Muscle layer of duodenum (tissue), 2 donors: ENCODE results near the gene FMO2.
A peak's percentile ranks its signal among the peaks of the same experiment; 100 is the strongest.

Experiments
- H3K27ac ChIP-seq: one replicate; pipeline ENCODE4 v1.7.0; 2013; ENCODE audit warnings: mild to moderate bottlenecking, low read length
- H3K27me3 ChIP-seq: one replicate; pipeline ENCODE4 v1.7.0; 2013; ENCODE audit warnings: low read depth, mild to moderate bottlenecking, control low read depth, low read length
- H3K36me3 ChIP-seq, 2 donors: one replicate each; pipeline ENCODE4 v1.7.0; 2013; ENCODE audit warnings: low read length in 2 of 2, control low read depth in 1 of 2, mild to moderate bottlenecking in 1 of 2; ENCODE audit not compliant: insufficient read depth in 2 of 2, control insufficient read depth in 1 of 2
- H3K4me1 ChIP-seq, 2 donors: one replicate each; pipeline ENCODE4 v1.7.0; 2013; ENCODE audit warnings: low read length in 2 of 2, mild to moderate bottlenecking in 2 of 2, control low read depth in 1 of 2, moderate library complexity in 1 of 2; ENCODE audit not compliant: insufficient read depth in 2 of 2, control insufficient read depth in 1 of 2
- H3K4me3 ChIP-seq, 2 donors: one replicate each; pipeline ENCODE4 v1.7.0; 2013; ENCODE audit warnings: low read length in 2 of 2, low read depth in 1 of 2, mild to moderate bottlenecking in 1 of 2
- H3K9me3 ChIP-seq, 2 donors: one replicate each; pipeline ENCODE4 v1.7.0; 2013; ENCODE audit warnings: low read length in 2 of 2, control low read depth in 1 of 2, mild to moderate bottlenecking in 1 of 2; ENCODE audit not compliant: control insufficient read depth in 1 of 2
- donor health status: healthy.

FMO2 gene

GRCh38 chr1:171207377-171207776 is 22.3 kb downstream of the FMO2 start:
- Histone ChIP-seq H3K4me1 (no peaks in the 10 kb centered on the region), H3K4me3 (no peak overlapping the region), H3K9me3 (no peaks in the 10 kb centered on the region), H3K36me3 (no peaks in the 10 kb centered on the region), H3K27me3 (no peaks in the 10 kb centered on the region), H3K27ac (no peak overlapping the region)

- Histone ChIP-seq H3K9me3 (no peaks in the 10 kb centered on the region), H3K4me1 (no peaks in the 10 kb centered on the region), H3K36me3 (no peaks in the 10 kb centered on the region), H3K27ac (no peak overlapping the region), H3K4me3 (no peak overlapping the region), H3K27me3 (no peaks in the 10 kb centered on the region)
Measured at GRCh38 chr1:171210355-171210754, 25.3 kb downstream of the FMO2 start.

- Histone ChIP-seq H3K36me3 (no peaks in the 10 kb centered on the region), H3K27ac (no peak overlapping the region), H3K27me3 (no peaks in the 10 kb centered on the region), H3K9me3 (no peaks in the 10 kb centered on the region), H3K4me3 (no peak overlapping the region), H3K4me1 (no peaks in the 10 kb centered on the region)
Measured at GRCh38 chr1:171212607-171213351, 27.7 kb downstream of the FMO2 start.

GRCh38 chr1:171213559-171214454 is 28.7 kb downstream of the FMO2 start:
- Histone ChIP-seq H3K9me3 (no peaks in the 10 kb centered on the region), H3K4me1 (no peaks in the 10 kb centered on the region), H3K4me3 (no peak overlapping the region), H3K27me3 (no peaks in the 10 kb centered on the region), H3K27ac (no peak overlapping the region), H3K36me3 (no peaks in the 10 kb centered on the region)

GRCh38 chr1:171217658-171218443 is 32.8 kb downstream of the FMO2 start:
- H3K27me3 ChIP-seq = no peaks in the 10 kb centered on the region
- H3K36me3 ChIP-seq = no peaks in the 10 kb centered on the region
- no peaks in the 10 kb centered on the region for H3K9me3 ChIP-seq
- no peaks in the 10 kb centered on the region for H3K4me1 ChIP-seq
- H3K4me3 ChIP-seq = no peak overlapping the region
- no peak overlapping the region for H3K27ac ChIP-seq

- Histone ChIP-seq H3K27me3 (no peaks in the 10 kb centered on the region), H3K4me3 (no peak overlapping the region), H3K4me1 (no peaks in the 10 kb centered on the region), H3K36me3 (no peaks in the 10 kb centered on the region), H3K9me3 (no peaks in the 10 kb centered on the region), H3K27ac (no peak overlapping the region)
Measured at GRCh38 chr1:171218661-171219060, 33.6 kb downstream of the FMO2 start.

GRCh38 chr1:171219346-171220080 is 34.4 kb downstream of the FMO2 start:
- Histone ChIP-seq H3K27me3 (no peaks in the 10 kb centered on the region), H3K36me3 (no peaks in the 10 kb centered on the region), H3K4me3 (no peak overlapping the region), H3K4me1 (no peaks in the 10 kb centered on the region), H3K27ac (no peak overlapping the region), H3K9me3 (no peaks in the 10 kb centered on the region)

GRCh38 chr1:171220081-171220420 is 35.0 kb downstream of the FMO2 start:
- no peaks in the 10 kb centered on the region for H3K27me3 ChIP-seq
- H3K4me1 ChIP-seq = no peaks in the 10 kb centered on the region
- no peaks in the 10 kb centered on the region for H3K36me3 ChIP-seq
- H3K4me3 ChIP-seq = no peak overlapping the region
- H3K27ac ChIP-seq = no peak overlapping the region
- H3K9me3 ChIP-seq = no peaks in the 10 kb centered on the region

- H3K27ac ChIP-seq = peak overlapping the region; percentile 49
- no peak overlapping the region for H3K4me3 ChIP-seq
Measured at GRCh38 chr1:171220581-171221054, 35.5 kb downstream of the FMO2 start.

GRCh38 chr1:171221665-171222591 is 36.8 kb downstream of the FMO2 start:
- H3K4me3 ChIP-seq = no peak overlapping the region
- H3K27me3 ChIP-seq = no peaks in the 10 kb centered on the region
- H3K27ac ChIP-seq = no peak overlapping the region
- H3K4me1 ChIP-seq = no peaks in the 10 kb centered on the region
- H3K9me3 ChIP-seq = no peaks in the 10 kb centered on the region
- no peaks in the 10 kb centered on the region for H3K36me3 ChIP-seq

More at GRCh38 chr1:171220581-171221054, 35.5 kb downstream of the FMO2 start:
- Histone ChIP-seq H3K9me3 (no peaks in the 10 kb centered on the region), H3K36me3 (no peaks in the 10 kb centered on the region), H3K27me3 (no peaks in the 10 kb centered on the region), H3K4me1 (no peaks in the 10 kb centered on the region)
